ENCODE measurements around the gene IQCH. TPM values are rescaled to one million over a fixed set of nuclear protein-coding genes. Genes with fewer than 3 reads are reported as not detected.

Gene IQCH
- total RNA-seq, 1 experiment from 2014 or later: 1.1 TPM

DNA sequence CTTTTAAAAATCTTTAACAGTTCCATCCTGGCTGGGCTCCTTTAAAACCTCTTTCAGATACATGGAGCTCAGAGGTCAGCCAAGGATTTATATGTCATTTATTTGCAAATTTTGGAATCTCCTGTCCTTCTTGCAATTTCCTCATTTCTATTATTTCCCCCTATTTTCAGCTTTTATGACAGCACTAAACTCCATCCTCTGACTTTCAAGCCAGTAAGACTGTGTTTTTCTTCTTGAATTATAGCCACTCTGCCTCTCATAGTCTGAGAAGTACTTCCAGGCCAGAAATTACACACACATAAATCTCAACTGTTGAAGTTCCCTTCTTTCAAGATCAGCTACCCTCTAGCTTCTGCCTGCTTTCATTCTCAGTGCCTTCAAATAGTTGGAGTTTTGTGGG lies 73.2 kb downstream of the IQCH start:
- Mint-ChIP-seq H3K27me3 (ENCODE audit: low read depth) (no peaks in the 10 kb centered on the region), H3K4me1 (peaks cover 6 to 7% of the 10 kb centered on the region in 2 experiments), H3K4me3 (no peak overlapping the region), H3K9me3 (peaks cover 8 to 16% of the 10 kb centered on the region in 2 experiments), H3K36me3 (ENCODE audit: insufficient read depth in 1 of 3, low read depth in 3 of 3) (peaks cover 1 to 19% (median 2%) of the 10 kb centered on the region in 3 experiments), H3K27ac (no peak overlapping the region)
- Histone ChIP-seq H3K27ac (ENCODE audit: insufficient read length, low read depth, low read length) (no peak overlapping the region), H3T11ph (ENCODE audit: low read length) (no peak overlapping the region), H2BK15ac (ENCODE audit: low read depth, low read length) (no peak overlapping the region), H3K56ac (ENCODE audit: insufficient read length, low read depth, low read length) (no peak overlapping the region), H3K4me1 (ENCODE audit: insufficient read depth, low read length) (no peaks in the 10 kb centered on the region), H3K18ac (ENCODE audit: insufficient read length, low read depth, low read length) (no peak overlapping the region), H2AFZ (ENCODE audit: low read length) (no peak overlapping the region), H3K4ac (ENCODE audit: low read depth, low read length) (no peak overlapping the region), H2BK120ac (ENCODE audit: low read depth, low read length, poor library complexity, severe bottlenecking) (no peak overlapping the region), H3K79me2 (ENCODE audit: insufficient read depth, low read length) (no peaks in the 10 kb centered on the region), H4K8ac (replicated peaks; ENCODE audit: insufficient read length, low read depth, low read length) (no peak overlapping the region), H4K20me1 (ENCODE audit: control insufficient read depth, insufficient read depth, insufficient read length) (no peaks in the 10 kb centered on the region), H3K79me1 (ENCODE audit: insufficient read depth, low read depth, low read length, poor library complexity, severe bottlenecking) (no peaks in the 10 kb centered on the region), H3K4me2 (ENCODE audit: insufficient read depth, insufficient read length, low read length) (no peak overlapping the region), H3K9me3 (ENCODE audit: control insufficient read depth, low read depth, low read length) (peaks cover 3% of the 10 kb centered on the region), H2BK12ac (ENCODE audit: insufficient read length, low read depth, low read length) (no peak overlapping the region), H3K14ac (ENCODE audit: insufficient read depth, low read length) (no peak overlapping the region), H2BK20ac (ENCODE audit: low read depth, low read length, poor library complexity, severe bottlenecking) (no peak overlapping the region), H4K5ac (ENCODE audit: insufficient read length, low read depth, low read length) (no peak overlapping the region), H2AK5ac (ENCODE audit: insufficient read length, low read length) (no peak overlapping the region), H3K27me3 (ENCODE audit: insufficient read depth, low read length) (no peaks in the 10 kb centered on the region), H3K9ac (ENCODE audit: extremely low read depth, insufficient read length, low read length) (no peak overlapping the region), H2BK5ac (ENCODE audit: insufficient read length, low read length) (no peak overlapping the region), H4K91ac (ENCODE audit: insufficient read length, low read depth, low read length) (no peak overlapping the region), H3K23me2 (ENCODE audit: insufficient read length, low read depth, low read length, poor library complexity, severe bottlenecking) (no peaks in the 10 kb centered on the region), H3K23ac (ENCODE audit: insufficient read length, low read depth, low read length) (no peak overlapping the region)
- DNase-seq: no peak
- TF ChIP-seq, protein P1, sequence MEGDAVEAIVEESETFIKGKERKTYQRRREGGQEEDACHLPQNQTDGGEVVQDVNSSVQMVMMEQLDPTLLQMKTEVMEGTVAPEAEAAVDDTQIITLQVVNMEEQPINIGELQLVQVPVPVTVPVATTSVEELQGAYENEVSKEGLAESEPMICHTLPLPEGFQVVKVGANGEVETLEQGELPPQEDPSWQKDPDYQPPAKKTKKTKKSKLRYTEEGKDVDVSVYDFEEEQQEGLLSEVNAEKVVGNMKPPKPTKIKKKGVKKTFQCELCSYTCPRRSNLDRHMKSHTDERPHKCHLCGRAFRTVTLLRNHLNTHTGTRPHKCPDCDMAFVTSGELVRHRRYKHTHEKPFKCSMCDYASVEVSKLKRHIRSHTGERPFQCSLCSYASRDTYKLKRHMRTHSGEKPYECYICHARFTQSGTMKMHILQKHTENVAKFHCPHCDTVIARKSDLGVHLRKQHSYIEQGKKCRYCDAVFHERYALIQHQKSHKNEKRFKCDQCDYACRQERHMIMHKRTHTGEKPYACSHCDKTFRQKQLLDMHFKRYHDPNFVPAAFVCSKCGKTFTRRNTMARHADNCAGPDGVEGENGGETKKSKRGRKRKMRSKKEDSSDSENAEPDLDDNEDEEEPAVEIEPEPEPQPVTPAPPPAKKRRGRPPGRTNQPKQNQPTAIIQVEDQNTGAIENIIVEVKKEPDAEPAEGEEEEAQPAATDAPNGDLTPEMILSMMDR (conservative IDR thresholded peaks at IDR 0.05): no peak

Measured in H9 (cell line).